H7 (cell line): ENCODE data around the gene CCDC154. TPM values are rescaled to one million over a fixed set of nuclear protein-coding genes. Genes with fewer than 3 reads are reported as not detected.

Experiments used
- DNase-seq: peaks from one replicate; pipeline ENCODE4 v3.0.0; 2012
- H3K27me3 ChIP-seq: 2 replicates; pipeline ENCODE4 v1.6.0; 2011; ENCODE audit warnings: mild to moderate bottlenecking, low read length; ENCODE audit not compliant: control insufficient read depth, insufficient read depth
- H3K36me3 ChIP-seq: replicated peaks from 2 replicates; pipeline ENCODE4 v1.5.1; 2011; ENCODE audit warnings: low read length; ENCODE audit not compliant: control insufficient read depth, insufficient read depth
- H3K4me3 ChIP-seq: 2 replicates; pipeline ENCODE4 v1.5.1; 2011; ENCODE audit warnings: low read depth, mild to moderate bottlenecking, control low read depth, low read length, moderate library complexity; ENCODE audit not compliant: insufficient read depth
- total RNA-seq: library from RNA; depleted of rRNA; stranded (reverse); fragments of >200 nt; shearing (Covaris generic); gene quantifications from 2 replicates; pipeline ENCODE4 v1.2.3, GENCODE V29; 2014; rRNA removed

CCDC154 gene
- total RNA-seq, 1 experiment from 2014 or later = not detected

GRCh38 chr16:1393613-1394176 is 50.7 kb downstream of the CCDC154 start:
- Histone ChIP-seq H3K27me3 (no peaks in the 10 kb centered on the region), H3K36me3 (peaks cover 3% of the 10 kb centered on the region), H3K4me3 (no peak overlapping the region)
- no peak for DNase-seq

- Histone ChIP-seq H3K4me3 (no peak overlapping the region), H3K36me3 (peaks cover 3% of the 10 kb centered on the region), H3K27me3 (no peaks in the 10 kb centered on the region)
- no peak for DNase-seq
Observed at GRCh38 chr16:1392826-1393225, 51.5 kb downstream of the CCDC154 start.

GRCh38 chr16:1390239-1390779 is 54.0 kb downstream of the CCDC154 start:
- H3K27me3 ChIP-seq = no peaks in the 10 kb centered on the region
- peaks cover 3% of the 10 kb centered on the region for H3K36me3 ChIP-seq
- DNase-seq = no peak
- no peak overlapping the region for H3K4me3 ChIP-seq

- DNase-seq = no peak
- peaks cover 3% of the 10 kb centered on the region for H3K36me3 ChIP-seq
- no peaks in the 10 kb centered on the region for H3K27me3 ChIP-seq
- H3K4me3 ChIP-seq = no peak overlapping the region
Observed at GRCh38 chr16:1389762-1390161, 54.6 kb downstream of the CCDC154 start.

GRCh38 chr16:1387331-1387730 is 57.0 kb downstream of the CCDC154 start:
- DNase-seq = no peak
- Histone ChIP-seq H3K36me3 (peaks cover 3% of the 10 kb centered on the region), H3K4me3 (no peak overlapping the region), H3K27me3 (no peaks in the 10 kb centered on the region)

GRCh38 chr16:1385232-1385631 is 59.1 kb downstream of the CCDC154 start:
- Histone ChIP-seq H3K4me3 (no peak overlapping the region), H3K27me3 (no peaks in the 10 kb centered on the region), H3K36me3 (no peaks in the 10 kb centered on the region; the same call in 1 of the 2 replicates)
- no peak for DNase-seq

Other genes with a start within 250 kb of the CCDC154 start
- gene TPSG1, start 219.3 kb downstream of the CCDC154 start, total RNA-seq = not detected in 2 replicates
- gene TPSB2, start 214.4 kb downstream of the CCDC154 start, total RNA-seq = not detected in 2 replicates
- gene TPSAB1, start 203.9 kb downstream of the CCDC154 start, total RNA-seq = not detected in 2 replicates
- gene TPSD1, start 188.5 kb downstream of the CCDC154 start, total RNA-seq = not detected in 2 replicates
- 79.9 and 80.2 TPM in 2 replicates for gene UBE2I, start 134.9 kb downstream of the CCDC154 start, total RNA-seq
- gene BAIAP3, start 110.9 kb downstream of the CCDC154 start, total RNA-seq = 2.6 and 5.7 TPM in 2 replicates
- gene TSR3, start 92.7 kb downstream of the CCDC154 start, total RNA-seq = 87.7 and 99.4 TPM in 2 replicates
- gene GNPTG, start 92.6 kb downstream of the CCDC154 start, total RNA-seq = 16.2 and 21.5 TPM in 2 replicates
- 22.0 and 24.3 TPM in 2 replicates for gene UNKL, start 29.9 kb downstream of the CCDC154 start, total RNA-seq
- 30.0 and 32.8 TPM in 2 replicates for gene UQCC4, start 23.8 kb downstream of the CCDC154 start, total RNA-seq
- not detected in 2 replicates for gene PERCC1, start 13.5 kb downstream of the CCDC154 start, total RNA-seq
- gene CLCN7, start 30.5 kb upstream of the CCDC154 start, total RNA-seq = 39.1 and 42.6 TPM in 2 replicates
- not detected in 2 replicates for gene PTX4, start 44.4 kb upstream of the CCDC154 start, total RNA-seq
- 50.2 and 60.3 TPM in 2 replicates for gene TELO2, start 48.8 kb upstream of the CCDC154 start, total RNA-seq
- gene TMEM204, start 89.1 kb upstream of the CCDC154 start, total RNA-seq = 0.42 TPM in 1 of 2 replicates, not detected in the other
- 13.5 and 18.0 TPM in 2 replicates for gene IFT140, start 167.5 kb upstream of the CCDC154 start, total RNA-seq
- 9.9 and 15.1 TPM in 2 replicates for gene CRAMP1, start 167.8 kb upstream of the CCDC154 start, total RNA-seq
- gene JPT2, start 233.7 kb upstream of the CCDC154 start, total RNA-seq = 97.4 and 126 TPM in 2 replicates